GM21786 (cell line): Measurements from ENCODE around the gene PLEKHA7.

ENCODE experiments used
- ATAC-seq: cut with Tn5 transposase; IDR thresholded peaks from one replicate; pipeline ENCODE4 v1.9.1; 2021; ENCODE audit not compliant: unreplicated experiment

PLEKHA7 gene

DNA sequence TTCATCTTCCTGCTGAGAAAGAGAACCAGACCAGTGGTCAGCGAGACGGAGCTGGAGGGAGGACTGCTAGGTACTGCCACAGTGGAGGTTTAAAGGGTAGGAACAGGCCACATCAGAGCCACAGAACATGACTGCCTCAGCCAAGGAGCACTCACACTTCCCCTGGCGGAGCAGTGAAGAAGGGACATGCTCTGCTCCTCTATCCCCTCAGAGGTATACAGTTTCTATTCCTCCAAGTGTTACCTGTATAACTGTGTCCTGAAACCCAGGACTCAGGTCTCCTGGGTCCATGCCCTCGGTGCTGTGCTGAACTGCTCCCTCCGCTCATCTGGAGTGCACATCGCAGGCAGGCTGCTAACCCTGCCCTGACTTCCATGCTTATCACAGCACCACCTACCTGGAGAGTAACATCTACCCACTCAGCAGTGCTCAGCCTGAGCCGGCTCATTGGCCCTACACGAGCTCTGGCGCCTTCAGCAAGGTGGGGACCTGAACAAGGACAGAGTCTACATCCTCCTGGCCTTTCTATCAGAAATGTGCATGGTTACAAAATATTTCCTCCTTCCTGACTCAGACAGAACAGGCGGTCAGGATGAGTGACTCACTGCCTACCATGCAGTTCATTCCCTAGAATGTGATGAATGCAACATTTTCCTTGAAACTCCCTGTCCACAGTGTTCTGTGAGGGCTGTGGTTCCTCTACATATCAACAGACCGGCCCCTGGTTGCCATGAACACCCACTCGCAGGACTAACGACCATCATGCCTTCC is 222.8 kb downstream of the PLEKHA7 start:
- ATAC-seq = no peak

GRCh38 chr11:16790486-16791190 is 223.6 kb downstream of the PLEKHA7 start:
- ATAC-seq = no peak

GRCh38 chr11:16789560-16790485 is 224.4 kb downstream of the PLEKHA7 start:
- no peak for ATAC-seq

DNA sequence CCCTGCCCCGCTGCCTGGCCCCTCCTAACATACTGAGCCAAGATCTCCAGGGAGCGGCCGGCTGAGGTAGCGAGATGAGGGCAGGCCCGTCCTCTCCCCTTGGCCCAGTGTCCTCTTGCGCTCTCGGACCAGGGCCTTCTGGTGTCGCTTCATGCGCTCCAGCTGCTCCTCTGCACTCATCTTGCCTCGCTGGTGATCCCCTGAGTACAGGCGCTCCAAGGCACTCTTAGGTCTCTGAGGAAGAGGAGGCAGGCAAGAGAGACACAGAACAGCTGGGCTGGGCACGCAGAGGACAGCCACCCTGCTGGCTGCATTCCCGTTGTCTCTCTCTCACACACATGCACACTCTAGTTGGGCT is 225.2 kb downstream of the PLEKHA7 start:
- no peak for ATAC-seq

DNA sequence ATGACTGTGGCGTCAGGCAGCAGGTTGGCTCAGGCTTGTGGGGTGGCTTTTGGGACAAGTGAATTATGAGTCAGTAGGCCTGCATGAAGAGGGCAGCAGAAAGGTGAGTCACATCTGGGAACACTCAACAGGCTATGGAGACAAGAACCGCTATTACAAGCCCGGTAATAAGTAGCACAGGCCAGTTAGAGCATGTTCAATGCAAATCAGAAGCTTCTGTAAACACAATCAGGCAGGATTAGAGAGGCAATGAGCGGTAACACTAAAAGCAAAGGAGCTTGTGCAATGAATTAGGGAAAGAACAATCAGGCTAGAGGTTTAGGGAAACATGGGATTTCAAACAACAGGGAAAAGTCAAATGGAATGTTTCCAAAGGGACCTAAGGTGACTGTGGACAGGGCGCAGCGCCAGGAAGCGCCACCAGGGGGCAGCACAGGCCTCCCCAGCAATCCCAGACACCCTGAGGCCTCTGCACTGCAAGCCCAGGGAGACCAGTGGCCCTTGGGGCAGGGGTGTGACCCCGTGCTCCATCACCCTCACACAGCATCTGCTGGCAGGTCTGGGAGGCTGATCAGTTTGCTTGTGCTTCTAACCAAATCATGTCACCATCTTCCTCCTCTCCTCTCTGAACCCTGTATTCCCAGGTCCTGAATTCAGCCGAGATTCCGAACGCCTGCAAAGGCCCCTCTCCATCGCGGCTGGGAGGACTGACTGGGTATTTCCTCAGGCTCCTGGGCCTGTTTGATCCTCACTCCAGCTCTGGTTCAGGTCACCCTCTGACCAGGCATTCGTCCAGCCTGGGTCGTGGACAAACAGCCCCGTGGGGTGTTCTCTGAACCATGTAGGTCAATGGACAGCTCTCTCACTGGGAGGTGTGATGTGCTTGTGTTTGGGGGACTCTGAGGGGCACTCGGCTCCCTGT is 225.8 kb downstream of the PLEKHA7 start:
- ATAC-seq = peak; percentile 65

GRCh38 chr11:16787035-16787742 is 227.0 kb downstream of the PLEKHA7 start:
- ATAC-seq = no peak

GRCh38 chr11:16786131-16786530 is 228.1 kb downstream of the PLEKHA7 start:
- no peak for ATAC-seq

- ATAC-seq = peak; percentile 77
Observed at GRCh38 chr11:16785520-16786128, 228.6 kb downstream of the PLEKHA7 start.

DNA sequence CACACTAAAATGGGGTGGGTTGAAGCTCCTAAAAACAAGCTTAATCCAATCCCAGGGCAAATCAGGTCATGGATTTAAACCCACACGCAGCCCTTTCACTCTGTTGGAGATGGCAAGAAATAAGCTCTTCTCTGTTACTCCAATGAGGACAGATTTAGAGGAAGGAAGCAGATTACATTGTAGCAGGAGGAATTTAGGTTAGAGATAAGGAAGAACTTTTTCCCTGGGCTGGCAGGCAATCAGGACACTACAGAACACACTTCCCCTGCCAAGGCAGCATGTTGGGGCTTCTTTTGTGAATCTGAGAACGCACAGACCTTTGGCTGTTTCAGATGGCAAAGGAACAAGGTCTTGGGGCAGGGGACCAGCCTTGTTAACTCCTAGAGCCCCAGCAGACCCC is 229.5 kb downstream of the PLEKHA7 start:
- ATAC-seq = no peak

DNA sequence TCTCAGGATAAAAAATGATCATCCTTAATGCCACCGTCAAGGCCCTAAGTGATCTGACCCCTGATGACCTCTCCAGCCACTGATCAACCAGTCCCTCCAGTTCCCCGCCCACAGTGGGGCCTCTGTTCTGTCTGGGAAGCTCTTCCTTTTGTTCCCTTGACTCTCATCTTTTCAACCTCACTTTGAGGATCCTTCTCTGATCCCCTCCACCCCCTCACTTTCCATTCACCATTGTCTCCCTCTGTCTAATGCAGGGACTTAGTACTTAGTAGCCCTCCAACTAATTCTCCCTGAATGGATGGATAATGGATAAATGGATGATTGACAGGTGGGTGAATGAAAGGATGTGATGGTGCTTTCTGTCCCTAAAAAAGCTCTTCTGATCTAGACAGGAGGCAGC is 230.1 kb downstream of the PLEKHA7 start:
- ATAC-seq = no peak

- ATAC-seq = no peak
Observed at GRCh38 chr11:16783321-16783801, 230.9 kb downstream of the PLEKHA7 start.

DNA sequence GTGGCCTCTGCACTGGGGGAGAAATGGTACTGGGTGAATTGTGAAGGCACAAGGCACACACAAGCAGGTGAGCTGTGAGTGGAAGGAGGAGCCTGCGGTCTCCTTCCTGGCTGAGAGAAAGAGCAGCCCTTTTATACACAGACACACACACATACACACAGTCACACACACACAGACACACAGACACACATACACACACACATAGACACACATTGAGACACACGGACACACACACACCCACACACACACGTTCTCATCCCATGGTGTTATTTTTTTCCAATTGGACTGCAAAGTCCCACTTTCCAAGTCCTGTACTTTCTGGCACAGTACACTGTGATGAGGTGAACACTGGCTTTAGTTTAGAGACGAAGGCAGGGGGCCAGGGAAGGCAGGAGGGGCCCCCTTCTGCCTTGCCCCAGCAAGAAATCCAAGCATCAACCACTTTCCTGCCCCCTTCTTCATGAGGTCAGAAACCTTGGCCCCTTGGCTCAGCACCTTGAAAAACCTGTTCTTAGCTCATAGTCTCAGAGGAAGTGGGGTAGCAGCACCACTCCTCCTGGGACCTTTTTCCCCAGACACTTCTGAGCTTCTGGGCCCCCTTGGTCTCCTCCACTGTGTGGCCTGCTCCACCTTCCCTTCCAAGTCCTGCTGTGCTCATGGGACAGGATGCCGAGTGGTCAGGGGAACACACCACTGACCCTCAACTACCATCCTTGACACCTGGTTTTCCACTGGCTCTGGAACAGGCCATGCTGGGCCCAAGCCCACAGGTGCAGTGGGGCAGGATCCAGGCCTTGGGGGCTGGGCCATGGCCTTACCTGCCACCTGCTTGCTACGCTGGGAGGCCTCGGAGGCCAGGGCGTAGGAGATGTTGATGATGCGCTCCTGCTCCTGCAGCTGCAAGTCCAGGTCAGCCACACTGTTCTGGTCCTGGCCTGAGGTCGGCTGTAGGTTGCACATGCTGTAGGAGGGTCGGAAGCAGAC is 232.0 kb downstream of the PLEKHA7 start:
- no peak for ATAC-seq

GRCh38 chr11:16780698-16781550 is 233.3 kb downstream of the PLEKHA7 start:
- ATAC-seq = no peak

GRCh38 chr11:16780146-16780545 is 234.1 kb downstream of the PLEKHA7 start:
- no peak for ATAC-seq

GRCh38 chr11:16779436-16779835 is 234.8 kb downstream of the PLEKHA7 start:
- ATAC-seq = no peak

- no peak for ATAC-seq
Observed at GRCh38 chr11:16778876-16779275, 235.3 kb downstream of the PLEKHA7 start.

GRCh38 chr11:16778286-16778685 is 235.9 kb downstream of the PLEKHA7 start:
- ATAC-seq = no peak
